HL-60 (cell line): ENCODE data around the gene DOCK9.

ENCODE experiments used
- DNase-seq, 2 experiments: peaks; one replicate each; pipeline ENCODE4 v3.0.0-alpha.2; 2010 to 2020; ENCODE audit warnings: low read depth in 1 of 2, low spot score in 1 of 2
- H3K27ac ChIP-seq: fragments of 250-450 bp; sonication (Bioruptor Pico); replicated peaks from 2 replicates; pipeline ENCODE4 v1.5.1; 2020; ENCODE audit warnings: mild to moderate bottlenecking, moderate library complexity
- H3K27me3 ChIP-seq: fragments of 250-450 bp; sonication (Bioruptor Pico); 2 replicates; pipeline ENCODE4 v1.5.1; 2021; ENCODE audit warnings: mild to moderate bottlenecking, moderate library complexity; ENCODE audit not compliant: insufficient read depth, poor library complexity, severe bottlenecking
- H3K4me3 ChIP-seq: replicated peaks from 2 replicates; pipeline ENCODE4 v1.5.1; 2011; ENCODE audit warnings: mild to moderate bottlenecking, control low read depth, low read length; ENCODE audit not compliant: insufficient read depth
- GABPA ChIP-seq: IDR thresholded peaks from 2 replicates; pipeline ENCODE4 v1.6.1; 2012; ENCODE audit warnings: low read depth
- POLR2AphosphoS5 ChIP-seq: IDR thresholded peaks from 2 replicates; pipeline ENCODE4 v1.6.1; 2012; ENCODE audit warnings: low read depth
- REST ChIP-seq: IDR thresholded peaks from 2 replicates; pipeline ENCODE4 v1.6.1; 2012; ENCODE audit warnings: low read depth; ENCODE audit not compliant: insufficient replicate concordance
- SPI1 ChIP-seq: IDR thresholded peaks from 2 replicates; pipeline ENCODE4 v1.6.1; 2012; ENCODE audit warnings: low read depth, mild to moderate bottlenecking, borderline replicate concordance
- TF ChIP-seq, protein P1 (sequence below): IDR thresholded peaks from one replicate; pipeline ENCODE4 v1.5.1; 2011; ENCODE audit warnings: low read length, control low read depth, inconsistent platforms; ENCODE audit not compliant: insufficient read depth

DOCK9 gene

DNA sequence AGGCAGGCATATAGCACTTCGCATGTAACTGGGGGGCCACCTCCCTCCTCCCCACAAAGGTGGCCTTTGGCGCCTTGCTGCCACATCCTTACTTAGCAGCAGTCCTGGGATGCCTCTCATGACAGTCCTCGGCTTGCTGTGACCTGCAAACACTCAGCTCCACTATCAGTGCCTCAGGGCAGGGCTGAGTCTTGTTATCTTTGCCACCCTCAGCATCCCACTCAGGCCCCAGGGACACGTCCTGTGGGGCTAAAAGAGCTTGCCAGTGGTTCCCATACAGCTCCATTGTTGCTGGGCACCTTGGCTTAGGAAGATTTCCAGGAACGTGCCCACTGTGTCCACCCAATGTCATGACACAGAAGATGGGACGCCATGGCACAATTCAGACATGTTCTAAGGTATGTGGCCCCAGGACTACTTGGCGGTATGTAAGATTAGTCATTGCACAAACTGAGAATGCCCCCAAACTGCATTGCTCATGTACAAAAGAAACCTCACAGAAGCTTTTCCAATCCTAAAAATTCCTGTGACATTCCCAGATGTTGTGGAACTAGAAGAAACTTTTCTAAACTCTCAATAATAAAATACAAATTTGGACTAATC, 16.3 kb downstream of the DOCK9 start:
- no peak overlapping the region for H3K27ac ChIP-seq
- no peak for DNase-seq
- peaks cover 3% of the 10 kb centered on the region for H3K27me3 ChIP-seq
- no peak overlapping the region for H3K4me3 ChIP-seq
- no peak for TF ChIP-seq GABPA
- TF ChIP-seq, protein P1, sequence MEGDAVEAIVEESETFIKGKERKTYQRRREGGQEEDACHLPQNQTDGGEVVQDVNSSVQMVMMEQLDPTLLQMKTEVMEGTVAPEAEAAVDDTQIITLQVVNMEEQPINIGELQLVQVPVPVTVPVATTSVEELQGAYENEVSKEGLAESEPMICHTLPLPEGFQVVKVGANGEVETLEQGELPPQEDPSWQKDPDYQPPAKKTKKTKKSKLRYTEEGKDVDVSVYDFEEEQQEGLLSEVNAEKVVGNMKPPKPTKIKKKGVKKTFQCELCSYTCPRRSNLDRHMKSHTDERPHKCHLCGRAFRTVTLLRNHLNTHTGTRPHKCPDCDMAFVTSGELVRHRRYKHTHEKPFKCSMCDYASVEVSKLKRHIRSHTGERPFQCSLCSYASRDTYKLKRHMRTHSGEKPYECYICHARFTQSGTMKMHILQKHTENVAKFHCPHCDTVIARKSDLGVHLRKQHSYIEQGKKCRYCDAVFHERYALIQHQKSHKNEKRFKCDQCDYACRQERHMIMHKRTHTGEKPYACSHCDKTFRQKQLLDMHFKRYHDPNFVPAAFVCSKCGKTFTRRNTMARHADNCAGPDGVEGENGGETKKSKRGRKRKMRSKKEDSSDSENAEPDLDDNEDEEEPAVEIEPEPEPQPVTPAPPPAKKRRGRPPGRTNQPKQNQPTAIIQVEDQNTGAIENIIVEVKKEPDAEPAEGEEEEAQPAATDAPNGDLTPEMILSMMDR = no peak
- TF ChIP-seq SPI1 = no peak
- no peak for TF ChIP-seq POLR2AphosphoS5
- TF ChIP-seq REST = no peak

GRCh38 chr13:98960606-98961502, 17.0 kb downstream of the DOCK9 start:
- Histone ChIP-seq H3K27me3 (peaks cover 3% of the 10 kb centered on the region), H3K4me3 (no peak overlapping the region), H3K27ac (no peak overlapping the region)
- no peak for DNase-seq
- no peak for TF ChIP-seq GABPA
- TF ChIP-seq, protein P1 = no peak
- no peak for TF ChIP-seq POLR2AphosphoS5
- no peak for TF ChIP-seq SPI1
- no peak for TF ChIP-seq REST

DNA sequence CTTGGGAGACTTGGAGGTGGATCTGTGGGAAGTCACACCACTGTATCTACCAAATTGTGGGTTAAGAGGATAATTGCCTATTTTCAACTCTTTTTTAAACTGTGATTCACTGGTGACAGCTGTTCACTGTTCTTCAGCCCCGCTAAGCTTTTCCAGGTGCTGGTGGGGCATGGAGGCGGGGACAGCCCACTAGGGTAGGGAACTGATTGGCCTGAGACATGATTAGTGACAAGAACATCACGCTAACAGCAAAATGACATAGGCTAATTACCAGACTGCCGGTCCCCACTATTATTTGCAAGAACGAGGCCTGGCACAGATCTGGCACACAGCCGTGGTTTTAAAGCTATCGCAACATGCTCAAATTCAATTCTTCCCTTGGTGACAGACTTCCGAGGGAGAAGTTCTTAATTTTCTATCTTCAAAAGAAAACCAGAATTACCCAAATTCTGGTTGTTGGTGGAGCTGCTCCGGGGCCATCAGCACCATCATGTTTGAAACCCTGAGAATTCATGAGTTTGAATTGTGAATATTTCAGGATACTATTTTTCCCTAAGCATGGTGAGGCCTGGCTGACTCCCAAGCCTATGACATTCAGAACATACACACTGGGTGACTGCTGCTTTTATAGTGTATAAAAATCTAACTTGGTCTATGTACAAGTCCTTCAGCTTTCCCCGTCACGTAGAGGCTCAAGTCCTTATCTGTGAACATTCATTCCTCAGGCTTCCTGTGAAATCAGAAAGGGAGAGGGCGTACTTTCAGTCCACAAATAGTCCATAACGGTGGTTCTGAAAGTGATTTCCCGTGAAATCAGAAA, 17.9 kb downstream of the DOCK9 start:
- no peak for DNase-seq
- H3K4me3 ChIP-seq = no peak overlapping the region
- H3K27me3 ChIP-seq = peaks cover 3% of the 10 kb centered on the region
- no peak for TF ChIP-seq REST
- TF ChIP-seq, protein P1 = no peak
- no peak for TF ChIP-seq POLR2AphosphoS5
- no peak for TF ChIP-seq SPI1
- no peak for TF ChIP-seq GABPA
- H3K27ac ChIP-seq = no peak overlapping the region
